H1 (cell line): ENCODE measurements around the gene FREM2. TPM values are rescaled to one million over a fixed set of nuclear protein-coding genes. Genes with fewer than 3 reads are reported as not detected.

Experiments used
- CTCF ChIA-PET: fragments of 300-600 bp; sonication (Branson Sonifier 250); formaldehyde crosslinking; loops from one replicate; lab custom pipeline; 2021; ENCODE audit not compliant: partially characterized antibody; lab: Charles Lee
- POLR2A ChIA-PET: fragments of 300-600 bp; sonication (Branson Sonifier 250); formaldehyde crosslinking; loops from one replicate; lab custom pipeline; 2021; ENCODE audit warnings: inconsistent platforms; ENCODE audit not compliant: partially characterized antibody; lab: Charles Lee
- DNase-seq, 2 experiments: peaks; one replicate each; pipeline versions ENCODE4 v3.0.0 to v3.0.0-alpha.2; 2010 to 2022; ENCODE audit warnings: low spot score in 2 of 2, low read depth in 1 of 2, mixed read lengths in 1 of 2
- FAIRE-seq: peaks from 2 replicates; lab custom pipeline; 2011; peaks lifted over from hg19 to GRCh38; lab: Jason Lieb, UNC
- H2AFZ ChIP-seq: 2 replicates; pipeline ENCODE4 v1.8.1; 2012; ENCODE audit warnings: low read length, inconsistent platforms
- H2AK5ac ChIP-seq: 2 replicates; pipeline ENCODE4 v1.6.1; 2013; ENCODE audit warnings: low read depth, low read length
- H2BK120ac ChIP-seq: replicated peaks from 2 replicates; pipeline ENCODE3; 2013; ENCODE audit warnings: low read depth, low read length, inconsistent platforms
- H2BK12ac ChIP-seq: 2 replicates; pipeline ENCODE4 v1.6.1; 2013; ENCODE audit warnings: low read depth, low read length
- H2BK15ac ChIP-seq: 2 replicates; pipeline ENCODE4 v1.6.1; 2013; ENCODE audit warnings: low read length
- H2BK20ac ChIP-seq: 2 replicates; pipeline ENCODE4 v1.6.1; 2013; ENCODE audit warnings: low read length
- H2BK5ac ChIP-seq: 2 replicates; pipeline ENCODE4 v1.6.1; 2013; ENCODE audit warnings: low read depth, low read length
- H3K14ac ChIP-seq: 2 replicates; pipeline ENCODE4 v1.6.1; 2013; ENCODE audit warnings: inconsistent platforms; ENCODE audit not compliant: insufficient read length
- H3K18ac ChIP-seq: 2 replicates; pipeline ENCODE4 v1.6.1; 2013; ENCODE audit warnings: low read length; ENCODE audit errors: extremely low read depth
- H3K23ac ChIP-seq: 2 replicates; pipeline ENCODE4 v1.6.1; 2013; ENCODE audit warnings: inconsistent platforms; ENCODE audit not compliant: insufficient read length
- H3K23me2 ChIP-seq: 2 replicates; pipeline ENCODE4 v1.6.1; 2013; ENCODE audit warnings: low read depth, low read length
- H3K27ac ChIP-seq: 2 replicates; pipeline ENCODE4 v1.6.1; 2011; ENCODE audit warnings: low read depth, low read length, inconsistent platforms
- H3K27me3 ChIP-seq, 4 experiments: replicated peaks in 1 of 4; 1 replicate in 1 of 4; 2 replicates in 3 of 4; pipeline versions ENCODE4 v1.6.1 to v1.8.1; 2011 to 2013; ENCODE audit warnings: low read length in 3 of 4, mild to moderate bottlenecking in 3 of 4, inconsistent platforms in 2 of 4, mixed read lengths in 2 of 4, moderate library complexity in 1 of 4; ENCODE audit not compliant: control insufficient read depth in 3 of 4, insufficient read depth in 3 of 4; ENCODE audit errors: extremely low read depth in 1 of 4
- H3K36me3 ChIP-seq, 4 experiments: 2 replicates each; pipeline versions ENCODE4 v1.6.1 to v1.8.1; 2011 to 2013; ENCODE audit warnings: mild to moderate bottlenecking in 4 of 4, low read length in 3 of 4, moderate library complexity in 2 of 4, control low read depth in 1 of 4, inconsistent platforms in 1 of 4; ENCODE audit not compliant: insufficient read depth in 4 of 4, control insufficient read depth in 2 of 4
- H3K4ac ChIP-seq: replicated peaks from 2 replicates; pipeline ENCODE3; 2013; ENCODE audit warnings: low read length, low read depth, mixed read lengths, inconsistent platforms; ENCODE audit not compliant: insufficient read length
- H3K4me1 ChIP-seq, 4 experiments: replicated peaks in 1 of 4; 1 replicate in 1 of 4; 2 replicates in 3 of 4; pipeline versions ENCODE4 v1.6.1 to v1.8.1; 2011 to 2013; ENCODE audit warnings: low read length in 3 of 4, inconsistent platforms in 2 of 4, mixed read lengths in 1 of 4; ENCODE audit not compliant: insufficient read depth in 4 of 4, control insufficient read depth in 3 of 4
- H3K4me2 ChIP-seq, 2 experiments: 2 replicates each; pipeline versions ENCODE4 v1.6.1 to v1.8.1; 2011 to 2013; ENCODE audit warnings: low read depth in 2 of 2, low read length in 2 of 2, control low read depth in 1 of 2, inconsistent platforms in 1 of 2, mild to moderate bottlenecking in 1 of 2; ENCODE audit not compliant: insufficient read depth in 1 of 2
- H3K4me3 ChIP-seq, 4 experiments: fragments of 200-600, 300-600 bp in 1 of 4; sonication (generic), shearing (Covaris generic), sonication (Bioruptor Twin) in 1 of 4; 2 replicates each; pipeline versions ENCODE4 v1.5.1 to v1.8.1; 2011 to 2016; ENCODE audit warnings: low read length in 4 of 4, low read depth in 3 of 4, control low read depth in 2 of 4, inconsistent platforms in 2 of 4, mild to moderate bottlenecking in 2 of 4, mixed read lengths in 1 of 4, moderate library complexity in 1 of 4; ENCODE audit not compliant: insufficient read depth in 2 of 4; ENCODE audit errors: extremely low read depth in 1 of 4
- H3K56ac ChIP-seq: replicated peaks from 2 replicates; pipeline ENCODE3; 2013; ENCODE audit warnings: low read depth, mild to moderate bottlenecking, mixed read lengths, low read length, inconsistent platforms; ENCODE audit not compliant: insufficient read length
- H3K79me1 ChIP-seq: 2 replicates; pipeline ENCODE4 v1.6.1; 2013; ENCODE audit warnings: low read depth, low read length, control low read depth
- H3K79me2 ChIP-seq, 2 experiments: 2 replicates each; pipeline versions ENCODE4 v1.6.1 to v1.8.1; 2012 to 2013; ENCODE audit warnings: low read length in 2 of 2, mild to moderate bottlenecking in 2 of 2, inconsistent platforms in 1 of 2; ENCODE audit not compliant: insufficient read depth in 2 of 2, control insufficient read depth in 1 of 2
- H3K9ac ChIP-seq, 4 experiments: replicated peaks in 1 of 4; 1 replicate in 1 of 4; 2 replicates in 3 of 4; pipeline versions ENCODE4 v1.6.1 to v1.8.1; 2011 to 2013; ENCODE audit warnings: low read depth in 3 of 4, low read length in 3 of 4, control low read depth in 2 of 4, mild to moderate bottlenecking in 2 of 4, moderate library complexity in 2 of 4, inconsistent platforms in 1 of 4; ENCODE audit errors: extremely low read depth in 1 of 4
- H3K9me3 ChIP-seq, 2 experiments: 2 replicates each; pipeline versions ENCODE4 v1.6.1 to v1.8.1; 2012 to 2013; ENCODE audit warnings: mild to moderate bottlenecking in 2 of 2, moderate library complexity in 2 of 2, control low read depth in 1 of 2, inconsistent platforms in 1 of 2, low read depth in 1 of 2, low read length in 1 of 2, mixed read lengths in 1 of 2; ENCODE audit not compliant: insufficient read depth in 2 of 2
- H4K20me1 ChIP-seq, 2 experiments: replicated peaks in 1 of 2; 2 replicates each; pipeline versions ENCODE3 to v1.8.1; 2011 to 2013; ENCODE audit warnings: inconsistent platforms in 2 of 2, low read length in 2 of 2, mild to moderate bottlenecking in 1 of 2; ENCODE audit not compliant: insufficient read depth in 2 of 2, control insufficient read depth in 1 of 2
- H4K5ac ChIP-seq: 2 replicates; pipeline ENCODE4 v1.6.1; 2013; ENCODE audit warnings: low read length, low read depth, mixed read lengths, inconsistent platforms; ENCODE audit not compliant: insufficient read length
- H4K8ac ChIP-seq: 2 replicates; pipeline ENCODE4 v1.8.0; 2013; ENCODE audit warnings: mild to moderate bottlenecking, moderate library complexity, low read length, inconsistent platforms; ENCODE audit not compliant: insufficient read depth; ENCODE audit errors: extremely low read depth
- H4K91ac ChIP-seq: replicated peaks from 2 replicates; pipeline ENCODE3; 2013; ENCODE audit warnings: low read length, mixed read lengths, inconsistent platforms; ENCODE audit not compliant: insufficient read length
- ATF2 ChIP-seq: IDR thresholded peaks from 2 replicates; pipeline ENCODE4 v1.6.1; 2012; ENCODE audit warnings: low read length, inconsistent platforms
- KDM5A ChIP-seq: fragments of 200-600 bp; IDR thresholded peaks from 2 replicates; pipeline ENCODE4 v1.7.1; 2012; ENCODE audit warnings: mild to moderate bottlenecking, low read length, inconsistent platforms, mixed read lengths
- POLR2AphosphoS5 ChIP-seq: IDR thresholded peaks from 2 replicates; pipeline ENCODE4 v1.6.1; 2011; ENCODE audit warnings: low read depth, low read length
- TBP ChIP-seq: IDR thresholded peaks from 2 replicates; pipeline ENCODE4 v1.6.1; 2011; ENCODE audit warnings: low read depth, low read length, improper control_type of control experiment
- WGBS, 2 experiments: shearing (Covaris generic) in 1 of 2; methylation state at CpG; one replicate each; pipeline versions ENCODE4 v1.1.6 to v1.1.7; 2013 to 2015; ENCODE audit warnings: low lambda C conversion rate in 2 of 2, mixed read lengths in 2 of 2, inconsistent platforms in 1 of 2, low coverage in 1 of 2, missing lambda C conversion rate in 1 of 2; ENCODE audit not compliant: insufficient replicate concordance in 2 of 2, insufficient coverage in 1 of 2, insufficient read length in 1 of 2; ENCODE audit errors: extremely low coverage in 1 of 2, missing lambda C conversion rate in 1 of 2; 5-methylcytosine and 5-hydroxymethylcytosine counted together
- polyA plus RNA-seq, 7 experiments: library from polyadenylated mRNA; depleted of rRNA in 3 of 7; stranded (reverse) in 5 of 7; unstranded in 2 of 7; fragments of >200 nt in 5 of 7; fragments of 200-250 nt in 2 of 7; gene quantifications; 1 replicate in 5 of 7; 2 replicates in 1 of 7; 4 replicates in 1 of 7; pipeline versions ENCODE4 v1.2.1 to v1.2.3, GENCODE V29; 2011 to 2013; ENCODE audit warnings: missing spikeins in 2 of 7, mixed read lengths in 2 of 7
- total RNA-seq: library from RNA; stranded (reverse); fragmentation: NEBNext Ultra II Directional; extraction: Animal tissue kit (Norgen Biotek cat#: 25700); gene quantifications from 2 replicates; pipeline ENCODE4 v1.2.1, GENCODE V29; 2021

FREM2 gene
- total and polyA plus RNA-seq, 2 of the 8 experiments (the other 6 are each of a cell fraction or from before 2014, with no cell fraction given) = 11.6 to 22.8 TPM

GRCh38 chr13:38819596-38819995 lies 132.7 kb downstream of the FREM2 start:
- no peak overlapping the region for H4K8ac ChIP-seq
- no peak overlapping the region for H3K14ac ChIP-seq
- H3K23ac ChIP-seq = no peak overlapping the region
- H3K4me1 ChIP-seq = no peaks in the 10 kb centered on the region
- CTCF ChIA-PET = no interaction called here
- POLR2A ChIA-PET = no interaction called here
- no peak overlapping the region for H3K18ac ChIP-seq
- H2BK5ac ChIP-seq = no peak overlapping the region
- no peaks in the 10 kb centered on the region for H3K23me2 ChIP-seq
- no peak overlapping the region for H2BK15ac ChIP-seq
- no peaks in the 10 kb centered on the region for H4K20me1 ChIP-seq
- DNase-seq (no peak), FAIRE-seq (no peak)
- no peaks in the 10 kb centered on the region for H3K27me3 ChIP-seq
- no peak overlapping the region for H2AFZ ChIP-seq
- no peak overlapping the region for H3K4me3 ChIP-seq
- no peak overlapping the region for H2BK20ac ChIP-seq
- 93% methylated on average over 2 of the region's 2 CpGs; no CpG with 5 or more reads in 1 of the 2 experiments for WGBS, 2 experiments
- no peaks in the 10 kb centered on the region for H3K79me1 ChIP-seq
- H3K4ac ChIP-seq = no peak overlapping the region
- H3K27ac ChIP-seq = no peak overlapping the region
- no peaks in the 10 kb centered on the region for H3K9me3 ChIP-seq
- H4K5ac ChIP-seq = no peak overlapping the region
- H3K36me3 ChIP-seq = no peaks in the 10 kb centered on the region
- H3K4me2 ChIP-seq = no peak overlapping the region
- TF ChIP-seq TBP (no peak), POLR2AphosphoS5 (no peak), ATF2 (no peak), KDM5A (no peak)
- no peaks in the 10 kb centered on the region for H3K79me2 ChIP-seq
- H3K9ac ChIP-seq = no peak overlapping the region
- H2BK120ac ChIP-seq = no peak overlapping the region
- no peak overlapping the region for H2AK5ac ChIP-seq
- no peak overlapping the region for H3K56ac ChIP-seq
- H2BK12ac ChIP-seq = no peak overlapping the region
- no peak overlapping the region for H4K91ac ChIP-seq
